Measurements from ENCODE around the gene LRRC47. TPM values are rescaled to one million over a fixed set of nuclear protein-coding genes. Genes with fewer than 3 reads are reported as not detected.

Gene LRRC47
- 32.5 TPM for total RNA-seq

- intact Hi-C loops (cut with DNase I): no loop called here
- peak; percentile 100 for ATAC-seq
These were observed at the start of gene LRRC47 for GRCh38 chr1:3796215-3797061. Gene LRRC47, minus strand, starts transcription at chr1:3796498. Its CDS starts 22 bp downstream, at chr1:3796476.

GRCh38 chr1:3842912-3843311 lies 46.6 kb upstream of the LRRC47 start:
- no peak for ATAC-seq
- no peak for DNase-seq (ENCODE audit: low spot score)
- intact Hi-C loops (cut with DNase I): no loop called here

More at GRCh38 chr1:3796215-3797061, at the start of gene LRRC47:
- peak; percentile 96 for DNase-seq (ENCODE audit: low spot score)

GRCh38 chr1:3841491-3841890 lies 45.2 kb upstream of the LRRC47 start:
- intact Hi-C loops (cut with DNase I): no loop called here
- ATAC-seq (no peak), DNase-seq (ENCODE audit: low spot score) (no peak)

GRCh38 chr1:3838788-3839187 lies 42.5 kb upstream of the LRRC47 start:
- ATAC-seq (no peak), DNase-seq (ENCODE audit: low spot score) (no peak)
- intact Hi-C loops (cut with DNase I): no loop called here

GRCh38 chr1:3837685-3838084 lies 41.4 kb upstream of the LRRC47 start:
- intact Hi-C loops (cut with DNase I): no loop called here
- no peak for DNase-seq (ENCODE audit: low spot score)
- no peak for ATAC-seq

- ATAC-seq (no peak), DNase-seq (ENCODE audit: low spot score) (no peak)
- intact Hi-C loops (cut with DNase I): no loop called here
These were observed 40.9 kb upstream of the LRRC47 start for GRCh38 chr1:3837200-3837599.

GRCh38 chr1:3836421-3836820 lies 40.1 kb upstream of the LRRC47 start:
- no peak for ATAC-seq
- intact Hi-C loops (cut with DNase I): no loop called here
- no peak for DNase-seq (ENCODE audit: low spot score)

- DNase-seq (ENCODE audit: low spot score) (no peak), ATAC-seq (no peak)
- intact Hi-C loops (cut with DNase I): no loop called here
These were observed 38.4 kb upstream of the LRRC47 start for GRCh38 chr1:3834701-3835100.

GRCh38 chr1:3831689-3832088 lies 35.4 kb upstream of the LRRC47 start:
- DNase-seq (ENCODE audit: low spot score): no peak
- intact Hi-C loops (cut with DNase I): no loop called here
- ATAC-seq: peak; percentile 17

GRCh38 chr1:3828391-3828790 lies 32.1 kb upstream of the LRRC47 start:
- DNase-seq (ENCODE audit: low spot score) (no peak), ATAC-seq (no peak)

GRCh38 chr1:3827813-3828307 lies 31.6 kb upstream of the LRRC47 start:
- DNase-seq (ENCODE audit: low spot score): no peak
- intact Hi-C loops (cut with DNase I): no loop called here
- no peak for ATAC-seq

More at GRCh38 chr1:3828391-3828790, 32.1 kb upstream of the LRRC47 start:
- intact Hi-C loops (cut with DNase I): no loop called here

GRCh38 chr1:3825356-3825755 lies 29.1 kb upstream of the LRRC47 start:
- ATAC-seq (no peak), DNase-seq (ENCODE audit: low spot score) (peak; percentile 43)
- intact Hi-C loops (cut with DNase I): no loop called here

- DNase-seq (ENCODE audit: low spot score): no peak
- ATAC-seq: no peak
- intact Hi-C loops (cut with DNase I): no loop called here
These were observed 28.4 kb upstream of the LRRC47 start for GRCh38 chr1:3824650-3825049.

- DNase-seq (ENCODE audit: low spot score): no peak
- ATAC-seq: no peak
- intact Hi-C loops (cut with DNase I): no loop called here
These were observed 26.1 kb upstream of the LRRC47 start for GRCh38 chr1:3822421-3822820.

- intact Hi-C loops (cut with DNase I): no loop called here
- DNase-seq (ENCODE audit: low spot score) (no peak), ATAC-seq (no peak)
These were observed 25.6 kb upstream of the LRRC47 start for GRCh38 chr1:3821908-3822307.

- intact Hi-C loops (cut with DNase I): no loop called here
- ATAC-seq: no peak
- DNase-seq (ENCODE audit: low spot score): no peak
These were observed 25.1 kb upstream of the LRRC47 start for GRCh38 chr1:3821447-3821846.

- DNase-seq (ENCODE audit: low spot score): no peak
- no peak for ATAC-seq
- intact Hi-C loops (cut with DNase I): no loop called here
These were observed 24.7 kb upstream of the LRRC47 start for GRCh38 chr1:3821004-3821403.

GRCh38 chr1:3820316-3820715 lies 24.0 kb upstream of the LRRC47 start:
- DNase-seq (ENCODE audit: low spot score) (no peak), ATAC-seq (no peak)
- intact Hi-C loops (cut with DNase I): no loop called here

GRCh38 chr1:3819771-3820200 lies 23.5 kb upstream of the LRRC47 start:
- ATAC-seq (no peak), DNase-seq (ENCODE audit: low spot score) (no peak)
- intact Hi-C loops (cut with DNase I): no loop called here

GRCh38 chr1:3817821-3818597 lies 21.7 kb upstream of the LRRC47 start:
- intact Hi-C loops (cut with DNase I): no loop called here
- ATAC-seq: no peak
- no peak for DNase-seq (ENCODE audit: low spot score)
